Testis (tissue), 2 donors: ENCODE data around the gene LMTK3.

Source experiments
- CTCF ChIP-seq, 3 experiments: fragments of 450-650 bp in 2 of 3; fragments of 200-600 bp in 1 of 3; sonication (generic) in 1 of 3; IDR thresholded peaks; one replicate each; pipeline ENCODE4 v1.5.1; 2016 to 2019; ENCODE audit warnings: antibody characterized with exemption in 3 of 3, mild to moderate bottlenecking in 2 of 3, moderate library complexity in 1 of 3
- POLR2A ChIP-seq: fragments of 450-650 bp; IDR thresholded peaks from one replicate; pipeline ENCODE4 v1.6.1; 2017; ENCODE audit warnings: antibody characterized with exemption, mild to moderate bottlenecking, moderate library complexity

DNA sequence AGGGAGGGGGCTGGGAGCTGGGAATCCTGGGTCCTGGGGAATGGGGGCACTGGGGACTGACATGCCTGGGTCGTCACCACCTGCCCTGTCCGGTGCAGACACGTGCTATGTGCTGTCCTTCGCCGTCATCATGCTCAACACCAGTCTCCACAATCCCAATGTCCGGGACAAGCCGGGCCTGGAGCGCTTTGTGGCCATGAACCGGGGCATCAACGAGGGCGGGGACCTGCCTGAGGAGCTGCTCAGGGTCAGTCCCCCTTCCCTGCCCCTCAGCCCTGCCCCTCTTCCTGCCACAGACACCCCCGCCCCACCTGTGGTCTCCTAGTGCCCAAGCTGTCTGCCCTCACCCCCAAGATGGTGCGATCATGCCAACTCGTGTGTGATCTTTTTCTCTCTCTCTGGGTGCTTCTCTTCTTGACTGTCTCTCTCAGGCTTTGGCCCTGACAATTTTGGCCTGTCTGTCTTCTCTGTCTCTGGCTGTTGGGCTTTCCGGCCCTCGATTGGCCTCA, 37.5 kb downstream of the LMTK3 start:
- TF ChIP-seq CTCF (IDR thresholded peaks at IDR 0.05) (no peak), POLR2A (no peak)
